Measurements from ENCODE around the gene MMP25.
A peak's percentile ranks its signal among the peaks of the same experiment; 100 is the strongest.

Gene MMP25

DNA sequence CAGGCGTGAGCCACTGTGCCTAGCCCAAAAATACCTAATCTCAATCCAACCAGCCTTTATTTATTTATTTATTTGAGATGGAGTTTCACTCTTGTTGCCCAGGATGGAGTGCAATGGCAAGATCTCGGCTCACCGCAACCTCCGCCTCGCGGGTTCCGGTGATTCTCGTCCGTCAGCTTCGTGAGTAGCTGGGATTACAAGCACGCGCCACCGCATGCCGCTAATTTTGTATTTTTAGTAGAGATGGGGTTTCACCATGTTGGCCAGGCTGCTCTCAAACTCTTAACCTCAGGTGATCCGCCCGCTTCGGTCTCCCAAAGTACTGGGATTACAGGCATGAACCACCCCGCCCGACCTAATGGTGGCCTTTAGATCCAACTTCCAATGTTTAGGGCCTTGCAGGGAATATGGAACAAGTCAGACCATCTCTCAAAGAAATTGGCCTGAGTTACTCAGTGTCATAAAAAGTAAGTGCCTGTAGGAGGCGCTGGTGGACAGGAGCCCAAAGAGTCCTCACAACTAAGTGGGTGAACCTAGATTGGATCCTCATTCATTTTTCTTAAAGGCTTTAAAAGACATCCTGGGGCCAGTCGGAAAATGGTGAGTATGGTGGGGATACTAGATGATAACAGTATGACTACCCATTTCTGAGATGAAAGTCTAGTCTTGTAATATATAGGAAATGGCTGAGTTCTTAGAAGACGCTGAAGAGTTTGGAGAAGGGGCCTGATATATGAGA lies 48.1 kb downstream of the MMP25 start:
- no peak for DNase-seq (ENCODE audit: low read depth in 2 of 2)

DNA sequence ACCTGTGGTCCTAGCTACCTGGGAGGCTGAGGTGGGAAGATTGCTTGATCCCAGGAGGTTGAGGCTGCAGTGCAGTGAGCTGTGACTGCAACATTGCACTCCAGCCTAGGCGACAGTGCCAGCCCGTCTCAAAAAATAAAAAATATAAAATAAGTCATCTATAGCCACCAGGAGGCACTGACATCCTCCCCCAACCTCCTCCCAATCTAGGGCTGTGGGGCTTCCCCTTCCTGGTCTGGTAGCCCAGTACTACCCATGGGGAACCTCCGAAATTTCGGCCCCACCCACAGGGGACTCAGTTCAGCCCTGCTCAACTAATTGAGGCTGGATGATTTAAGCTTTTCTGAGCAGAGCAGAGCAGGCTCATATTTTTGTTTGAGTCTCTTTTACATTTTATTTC lies 49.5 kb downstream of the MMP25 start:
- DNase-seq (ENCODE audit: low read depth in 2 of 2): no peak

DNA sequence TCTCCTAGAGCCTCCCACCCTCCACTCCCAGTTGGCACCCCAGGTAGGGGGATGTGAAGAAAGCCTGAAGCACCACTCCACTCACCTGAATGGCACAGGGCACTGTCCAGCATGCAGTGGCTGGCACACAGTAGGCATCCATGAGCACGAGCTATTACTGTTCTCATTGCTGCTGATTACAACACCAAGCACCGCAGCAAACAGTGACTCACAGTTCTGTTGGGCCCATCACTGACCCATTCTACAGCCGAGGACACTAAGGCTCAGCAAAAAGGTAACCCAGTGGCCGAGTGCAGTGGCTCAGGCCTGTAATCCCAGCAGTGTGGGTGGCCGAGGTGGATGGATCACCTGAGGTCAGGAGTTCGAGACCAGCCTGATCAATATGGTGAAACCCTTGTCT lies 50.0 kb downstream of the MMP25 start:
- DNase-seq (ENCODE audit: low read depth in 2 of 2): no peak

DNA sequence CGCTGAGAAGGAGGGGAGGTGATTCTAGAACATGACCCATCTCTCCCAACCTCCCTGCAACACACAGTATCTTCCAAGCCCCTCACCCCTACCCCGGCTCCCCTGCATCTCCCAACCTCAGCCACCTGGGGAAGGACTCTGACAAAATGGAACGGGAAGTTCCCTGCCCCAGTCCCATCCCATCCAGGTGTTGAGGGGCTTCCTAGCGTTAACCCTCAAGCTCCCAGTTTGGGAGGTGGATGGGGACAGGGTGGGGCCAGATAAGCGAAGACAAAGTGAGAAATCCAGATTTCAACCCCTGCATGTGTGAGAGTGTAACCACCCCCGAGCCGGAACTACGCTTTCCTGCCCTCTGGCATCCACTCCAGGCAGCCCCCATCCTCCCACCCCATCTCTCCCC lies 50.9 kb downstream of the MMP25 start:
- DNase-seq (ENCODE audit: low read depth in 2 of 2): no peak

DNA sequence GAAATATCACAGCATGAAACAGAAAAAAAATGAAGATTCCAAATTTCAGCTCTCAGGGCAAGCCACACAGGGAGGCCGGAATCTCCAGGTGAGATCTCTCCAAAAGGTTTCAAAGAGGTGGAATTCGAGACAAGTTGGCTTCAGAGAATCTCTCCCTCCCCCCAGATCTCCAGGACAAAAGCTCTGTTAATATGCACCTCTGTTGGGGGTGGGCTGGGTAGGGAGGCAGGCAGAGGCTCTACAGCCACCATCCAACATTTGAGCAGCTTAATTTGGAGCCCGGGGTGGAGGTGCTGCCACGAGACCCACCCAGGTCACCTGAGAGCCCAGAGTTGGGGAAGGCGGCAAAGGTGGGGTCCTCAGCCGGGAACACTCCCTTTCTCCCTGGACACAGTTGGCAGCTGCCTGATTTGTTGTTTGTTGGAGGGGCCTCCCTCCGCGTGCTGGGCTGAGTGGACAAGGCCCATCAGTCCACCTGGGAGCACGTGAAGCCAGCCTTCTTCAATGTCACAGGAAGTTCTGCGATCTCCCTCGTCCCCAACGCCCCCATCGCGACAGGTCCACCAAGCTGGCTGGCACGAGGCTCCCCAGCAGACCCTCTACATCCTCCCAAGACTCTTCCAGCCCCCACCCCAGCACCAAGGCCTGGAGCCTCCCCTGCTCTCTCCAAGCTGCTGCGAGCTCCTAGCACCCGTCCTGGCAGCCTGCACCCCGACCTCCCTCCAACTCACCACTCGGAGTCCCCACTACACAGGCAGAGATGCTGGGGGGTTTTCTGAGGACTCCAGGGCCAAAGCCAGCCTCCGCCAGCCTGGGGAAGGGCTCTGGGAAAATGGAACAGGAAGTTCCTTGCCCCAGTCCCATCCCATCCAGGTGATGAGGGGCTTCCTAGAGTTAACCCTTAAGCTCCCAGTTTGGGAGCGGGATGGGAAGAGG lies 52.4 kb downstream of the MMP25 start, which contains the start of gene ZSCAN10:
Gene ZSCAN10, minus strand, starts transcription at position 836 of the 936 bp plus-strand sequence. CDS start 6,357 bp downstream, outside the sequence.
- DNase-seq (ENCODE audit: low read depth in 2 of 2): no peak

DNA sequence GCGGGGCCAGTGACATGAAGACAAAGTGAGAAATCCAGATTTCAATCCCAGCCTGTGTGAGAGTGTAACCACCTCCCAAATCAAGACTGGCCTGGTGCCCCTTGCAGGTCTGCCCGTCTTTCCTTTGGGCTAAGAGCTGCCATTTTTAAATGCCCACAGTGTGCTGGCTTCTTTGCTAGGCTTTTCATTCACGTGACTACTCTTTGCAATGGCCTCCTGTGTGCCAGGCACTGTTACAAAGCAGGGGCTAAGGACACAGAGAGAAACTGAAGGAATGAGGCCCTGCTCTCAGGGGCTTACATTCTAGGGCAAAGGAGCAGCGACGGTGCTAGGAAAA lies 53.0 kb downstream of the MMP25 start:
- DNase-seq (ENCODE audit: low read depth in 2 of 2): no peak

DNA sequence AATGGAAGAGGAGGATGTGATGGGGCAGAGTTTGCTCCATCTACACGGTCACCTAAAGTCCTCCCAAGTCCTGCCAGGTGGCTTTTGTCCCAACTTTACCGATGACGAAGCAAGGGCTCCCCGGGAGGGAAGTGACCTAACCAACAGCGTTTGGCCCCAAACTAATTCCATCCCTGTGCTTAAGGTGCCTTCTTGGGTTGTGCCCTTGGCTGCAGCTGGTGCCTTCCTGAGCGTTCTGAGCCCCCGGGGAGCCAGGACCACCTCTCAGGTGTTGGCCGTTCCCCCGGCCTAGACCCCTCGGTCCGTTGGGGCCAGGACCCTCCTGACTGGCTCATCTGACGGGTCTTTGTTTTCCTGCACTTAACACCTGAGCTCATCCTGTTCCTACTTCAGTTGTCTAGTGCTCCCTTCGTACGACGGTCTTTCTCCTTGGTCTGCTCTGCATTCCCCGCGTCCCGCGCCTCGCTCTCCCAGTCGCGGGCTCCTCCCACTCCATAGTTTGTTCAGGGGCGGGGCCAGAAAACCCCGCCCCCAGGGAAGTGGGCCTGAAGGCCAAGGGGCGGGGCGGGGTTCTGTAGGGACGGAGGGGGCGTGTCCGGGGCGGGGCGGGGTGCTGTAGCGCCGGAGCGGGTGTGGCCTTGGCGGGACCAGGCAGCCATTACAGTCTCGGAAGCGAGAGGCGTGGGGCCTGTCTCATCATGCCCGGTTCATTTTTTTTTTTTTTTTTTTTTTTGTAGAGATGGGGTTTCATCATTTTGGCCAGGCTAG lies 53.6 kb downstream of the MMP25 start:
- peak; percentile 92 to 96 for DNase-seq (ENCODE audit: low read depth in 2 of 2)

DNA sequence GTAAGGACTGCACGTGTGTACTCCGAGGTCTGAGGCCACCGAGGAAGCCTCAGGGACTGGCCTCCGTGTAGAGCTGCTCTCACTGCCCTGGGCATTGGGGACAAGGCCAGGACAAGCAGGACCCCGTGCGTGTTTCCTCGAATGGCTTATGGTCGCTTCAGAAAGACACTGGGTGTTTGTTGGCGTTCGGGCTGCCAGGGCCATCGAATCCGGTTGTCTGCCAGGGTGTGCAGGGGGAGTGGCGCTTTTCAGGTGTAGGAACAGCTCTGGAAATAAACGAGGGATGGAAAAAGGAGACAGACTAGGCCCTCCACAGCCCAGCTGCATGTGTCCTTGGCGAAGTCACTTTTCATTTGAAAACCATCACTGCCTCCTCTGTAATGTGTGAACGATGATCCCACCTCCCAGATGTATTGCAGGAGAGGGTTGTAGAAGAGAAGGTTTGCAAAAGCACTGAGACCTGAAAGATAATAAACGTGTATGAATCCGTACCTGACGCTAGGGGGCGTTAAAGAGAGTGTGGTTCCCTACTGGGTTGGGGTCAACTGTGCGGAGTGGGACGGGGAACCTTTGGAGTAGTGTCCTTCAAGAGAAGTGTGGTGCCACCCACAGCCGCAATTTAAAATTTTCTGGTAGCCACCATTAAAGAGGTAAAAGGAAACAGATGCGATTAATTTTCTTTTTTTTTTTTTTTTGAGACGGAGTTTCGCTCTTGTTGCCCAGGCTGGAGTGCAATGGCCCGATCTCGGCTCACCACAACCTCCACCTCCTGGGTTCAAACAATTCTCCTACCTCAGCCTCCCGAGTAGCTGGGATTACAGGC lies 54.9 kb downstream of the MMP25 start:
- no peak for DNase-seq (ENCODE audit: low read depth in 2 of 2)

DNA sequence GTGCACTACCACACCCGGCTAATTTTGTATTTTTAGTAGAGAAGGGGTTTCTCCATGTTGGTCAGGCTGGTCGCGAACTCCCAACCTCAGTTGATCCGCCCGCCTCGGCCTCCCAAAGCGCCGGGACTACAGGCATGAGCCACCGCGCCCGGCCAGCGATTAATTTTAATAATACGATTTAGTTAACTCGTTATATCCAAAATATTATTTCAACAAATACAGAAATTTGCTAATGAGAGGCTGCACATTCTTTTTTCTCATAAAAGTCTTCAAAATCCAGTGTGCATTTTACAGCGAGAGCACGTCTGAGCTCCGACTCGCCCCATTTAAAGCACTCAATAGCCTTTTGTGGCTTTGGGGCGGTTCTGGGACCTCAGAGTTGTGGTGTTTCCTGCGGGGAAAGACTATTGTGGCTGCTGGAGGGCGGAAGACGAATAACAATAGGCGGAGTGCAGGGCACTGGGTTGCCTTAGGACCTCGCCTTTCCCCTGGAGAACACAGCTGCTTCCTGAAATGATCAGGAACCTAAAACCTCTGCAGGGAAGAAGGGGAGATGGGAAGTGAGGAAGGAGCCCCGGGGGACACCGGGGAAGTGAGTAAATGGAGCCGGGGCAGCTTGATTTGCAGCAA lies 55.6 kb downstream of the MMP25 start:
- no peak for DNase-seq (ENCODE audit: low read depth in 2 of 2)

DNA sequence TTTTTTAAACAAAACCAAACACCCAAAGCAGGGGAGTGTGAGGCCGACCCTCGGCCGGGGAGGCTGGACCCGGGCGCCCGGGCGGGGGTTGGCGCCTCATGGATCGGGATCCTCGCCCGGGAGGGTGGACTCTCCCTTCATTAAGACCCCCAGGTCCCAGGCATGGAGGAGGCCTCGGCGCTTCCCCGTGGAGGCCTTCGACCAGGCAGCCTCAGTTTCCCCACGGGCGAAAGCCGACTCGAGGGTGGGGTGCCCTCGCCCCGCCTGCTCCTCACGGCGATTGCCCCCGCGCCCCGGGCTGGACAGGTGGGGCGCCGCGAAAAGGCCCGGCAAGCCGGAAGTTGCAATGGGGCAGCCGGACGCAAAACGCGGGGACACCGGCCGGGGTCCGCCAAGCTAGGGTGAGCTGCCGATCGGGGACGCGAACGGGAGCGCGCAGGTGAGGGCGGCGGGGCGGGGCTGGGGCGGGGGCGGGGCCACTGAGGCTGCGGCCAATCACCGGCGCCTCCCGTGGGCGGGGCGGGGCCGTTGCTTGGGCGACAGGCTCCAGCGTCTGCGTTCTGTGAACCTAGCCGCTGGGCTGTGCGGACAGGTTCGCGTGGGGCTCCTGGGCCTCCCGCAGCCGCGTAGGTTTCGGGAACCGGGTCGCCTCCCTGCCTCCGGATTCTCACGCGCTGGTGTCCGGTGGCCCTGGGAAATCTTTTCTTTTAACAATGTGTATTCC lies 60.0 kb downstream of the MMP25 start:
- DNase-seq (ENCODE audit: low read depth in 2 of 2): peak; percentile 82 to 90
